Pancreas (tissue), 10 donors: ENCODE results near the gene SEC24A. TPM values are rescaled to one million over a fixed set of nuclear protein-coding genes. Genes with fewer than 3 reads are reported as not detected.
A peak's percentile ranks its signal among the peaks of the same experiment; 100 is the strongest.
"Not testable (repeated sequence)": the region's sequence is repeated elsewhere in the genome, so short reads cannot be mapped to it uniquely, and the experiment has no call there.

Experiments used
- ATAC-seq, 4 donors: fragments of 200-7000 bp; cut with Tn5 transposase; one replicate each; pipeline versions ENCODE4 v1.8.0 to v1.9.1; 2020; ENCODE audit warnings: mild to moderate bottlenecking in 4 of 4, moderate library complexity in 4 of 4
- DNase-seq, 6 donors: peaks; one replicate each; pipeline ENCODE4 v3.0.0-alpha.2; 2020
- FAIRE-seq: peaks from 2 replicates; lab custom pipeline; 2012; peaks lifted over from hg19 to GRCh38; lab: Jason Lieb, UNC
- H3K27ac ChIP-seq, 4 donors: fragments of 200-600 bp; sonication (generic); 1 replicate in 3 of 4; 2 replicates in 1 of 4; pipeline versions ENCODE4 v1.5.0 to v1.8.0; 2020
- H3K27me3 ChIP-seq, 4 donors: fragments of 200-600 bp; one replicate each; pipeline ENCODE4 v1.8.0; 2021
- H3K36me3 ChIP-seq, 3 donors: fragments of 200-600 bp; sonication (generic) in 1 of 3; one replicate each; pipeline versions ENCODE4 v1.5.0 to v1.8.0; 2020 to 2021
- H3K4me1 ChIP-seq, 3 donors: fragments of 200-600 bp; one replicate each; pipeline ENCODE4 v1.8.0; 2021
- H3K4me3 ChIP-seq, 4 donors: fragments of 200-600 bp; sonication (generic) in 2 of 4; one replicate each; pipeline versions ENCODE4 v1.5.0 to v1.8.0; 2020 to 2021
- H3K9me3 ChIP-seq, 4 donors: fragments of 200-600 bp; one replicate each; pipeline ENCODE4 v1.8.0; 2021
- CTCF ChIP-seq, 4 donors: fragments of 200-600 bp; sonication (generic) in 3 of 4; IDR thresholded peaks; one replicate each; pipeline versions ENCODE4 v1.5.0 to v1.8.0; 2021; ENCODE audit warnings: antibody characterized with exemption in 4 of 4
- WGBS, 2 donors: extraction: QIAGEN DNeasy Blood & Tissue Kit; methylation state at CpG; one replicate each; pipeline ENCODE4 v1.1.7; 2013; 5-methylcytosine and 5-hydroxymethylcytosine counted together
- intact Hi-C, 3 donors: fragments of 100-400 bp; cut with DNase I; formaldehyde crosslinking; loops; one replicate each; pipeline versions ENCODE4 v1.11.1 to v1.14.2; 2022
- polyA plus RNA-seq, 2 donors: library from polyadenylated mRNA; stranded (reverse); fragments of 200-250 nt; gene quantifications; one replicate each; pipeline ENCODE4 v1.2.3, GENCODE V29; 2013
- total RNA-seq, 6 donors: library from RNA; stranded (reverse); fragmentation: NEBNext Ultra II Directional in 4 of 6; extraction: Animal tissue kit (Norgen Biotek cat#: 25700) in 4 of 6; gene quantifications; one replicate each; pipeline versions ENCODE4 v1.2.1 to v1.2.4, GENCODE V29; 2021 to 2023
- donor health status: healthy with polysubstance abuse.
- donor health status: DM: no; HTN: no; CAD: no; lungs with moderate emphysema.
- donor health status: DM: no; HTN: no; CAD: no.
- donor health status: control.
- donor health status: control.
- donor health status: Bipolar disorder and iron deficiency.
- donor health status: DM: yes; HTN: yes; CAD: no.
- donor health status: DM: no; HTN: no; CAD: no.
- donor health status: DM: no; HTN: no; CAD: no.
- donor health status: DM: yes; HTN: yes; CAD: no.

SEC24A gene
- total RNA-seq, result 10 to 100 TPM in 4 of 6 donors, 1 to 10 TPM in 2; 9.4 to 18.1 (median 11.5) TPM
- polyA plus RNA-seq, result 1 to 10 TPM; 3.4 to 4.4 TPM

DNA sequence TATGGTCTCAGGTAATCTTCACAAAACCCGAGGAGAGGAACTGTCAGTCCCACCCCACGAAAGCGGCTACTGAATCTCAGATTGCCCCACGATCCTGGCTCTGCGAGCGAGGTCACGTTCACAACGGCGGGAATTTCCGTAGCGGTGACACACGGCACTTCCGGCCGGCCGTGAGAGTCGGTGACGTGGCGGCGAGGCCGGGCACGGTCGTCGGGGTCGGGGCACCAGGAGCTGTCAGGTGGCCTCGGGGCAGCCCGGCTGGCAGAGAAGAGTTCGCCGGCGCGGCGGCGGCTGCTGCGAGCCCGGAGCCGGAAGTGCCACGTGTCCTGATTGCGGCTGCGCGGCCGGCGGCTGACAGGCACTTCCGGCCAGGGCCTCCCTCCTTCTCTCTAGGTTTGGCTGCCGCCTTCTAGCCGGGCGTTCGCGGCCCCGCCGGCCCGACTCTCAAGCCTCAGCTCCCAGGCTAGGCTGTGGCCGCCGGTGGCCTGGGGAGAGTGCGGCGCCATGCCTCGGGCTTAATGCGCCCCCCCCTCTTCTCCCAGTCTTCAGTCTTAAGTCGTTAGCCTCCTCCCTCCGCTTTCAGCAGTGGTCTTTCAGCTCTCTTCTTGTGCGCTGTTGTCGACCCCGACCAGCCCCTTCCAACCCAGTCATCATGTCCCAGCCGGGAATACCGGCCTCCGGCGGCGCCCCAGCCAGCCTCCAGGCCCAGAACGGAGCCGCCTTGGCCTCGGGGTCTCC lies at the start of gene SEC24A:
SEC24A (plus strand) TSS at position 361 of the 738 bp plus-strand sequence; CDS start at position 653, 292 bp downstream.
- DNase-seq (peak; percentile 91 to 97 (median 93)), ATAC-seq (peak; percentile 94 to 97 (median 96)), FAIRE-seq (no peak)
- no peaks in the 10 kb centered on the region for H3K36me3 ChIP-seq
- intact Hi-C loops, result no loop called here
- no peak for TF ChIP-seq CTCF (IDR thresholded peaks at IDR 0.05)
- peak within 1 kb of the TSS; percentile 78 to 95 (median 94) for H3K4me3 ChIP-seq
- H3K4me1 ChIP-seq, result peaks cover 4 to 26% (median 9%) of the 10 kb centered on the region in 3 donors
- no peaks in the 10 kb centered on the region for H3K9me3 ChIP-seq
- peak within 1 kb of the TSS; percentile 82 to 98 (median 93) for H3K27ac ChIP-seq
- WGBS, 2 donors, result 0 to 1% methylated on average over 54 to 69 of the region's 69 CpGs
- no peaks in the 10 kb centered on the region for H3K27me3 ChIP-seq

DNA sequence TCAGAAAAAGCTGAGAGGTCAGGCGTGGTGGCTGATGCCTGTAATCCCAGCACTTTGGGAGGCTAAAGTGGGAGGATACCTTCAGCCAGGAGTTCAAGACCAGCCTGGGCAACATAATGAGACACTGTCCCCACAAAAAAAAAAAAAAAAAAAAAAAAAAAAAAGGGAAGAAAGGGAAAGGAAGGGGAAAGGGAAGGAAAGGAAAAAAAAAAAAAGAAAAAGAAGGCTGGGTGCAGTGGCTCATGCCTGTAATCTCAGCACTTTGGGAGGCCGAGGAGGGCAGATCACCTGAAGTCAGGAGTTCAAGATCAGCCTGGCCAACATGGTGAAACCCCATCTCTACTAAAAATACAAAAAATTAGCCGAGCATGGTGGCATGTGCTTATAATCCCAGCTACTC lies 48.8 kb upstream of the SEC24A start:
- FAIRE-seq, DNase-seq, ATAC-seq, H3K4me1 ChIP-seq, intact Hi-C loops, H3K27ac ChIP-seq, H3K4me3 ChIP-seq, H3K27me3 ChIP-seq, H3K9me3 ChIP-seq: not testable (repeated sequence)
- H3K36me3 ChIP-seq, result peaks cover 3 to 22% (median 7%) of the 10 kb centered on the region in 3 donors
- 92 to 99% methylated on average over 3 of the region's 3 CpGs for WGBS, 2 donors

GRCh38 chr5:134600600-134600999 lies 48.0 kb upstream of the SEC24A start:
- WGBS, 2 donors, result 71 to 83% methylated on average over 3 of the region's 3 CpGs
- ATAC-seq, result no peak
- intact Hi-C loops, result no loop called here
- H3K9me3 ChIP-seq, result no peaks in the 10 kb centered on the region
- no peak for TF ChIP-seq CTCF (IDR thresholded peaks at IDR 0.05)
- H3K4me1 ChIP-seq, result no peaks in the 10 kb centered on the region
- no peak overlapping the region for H3K27ac ChIP-seq
- no peak for FAIRE-seq
- no peak for DNase-seq
- peaks cover 3 to 29% (median 11%) of the 10 kb centered on the region in 3 donors for H3K36me3 ChIP-seq
- H3K27me3 ChIP-seq, result no peaks in the 10 kb centered on the region
- no peak overlapping the region for H3K4me3 ChIP-seq

GRCh38 chr5:134603059-134603458 lies 45.5 kb upstream of the SEC24A start:
- Histone ChIP-seq H3K9me3 (no peaks in the 10 kb centered on the region), H3K27ac (no peak overlapping the region), H3K36me3 (peaks cover 3 to 52% (median 22%) of the 10 kb centered on the region in 3 donors), H3K4me1 (no peaks in the 10 kb centered on the region), H3K4me3 (no peak overlapping the region), H3K27me3 (no peaks in the 10 kb centered on the region)
- no peak for DNase-seq
- intact Hi-C loops, result no loop called here
- no peak for TF ChIP-seq CTCF (IDR thresholded peaks at IDR 0.05)
- ATAC-seq, result no peak
- FAIRE-seq, result no peak
- whole genome bisulfite sequencing, 2 donors, result 48 to 60% methylated on average over 1 of the region's 1 CpG

DNA sequence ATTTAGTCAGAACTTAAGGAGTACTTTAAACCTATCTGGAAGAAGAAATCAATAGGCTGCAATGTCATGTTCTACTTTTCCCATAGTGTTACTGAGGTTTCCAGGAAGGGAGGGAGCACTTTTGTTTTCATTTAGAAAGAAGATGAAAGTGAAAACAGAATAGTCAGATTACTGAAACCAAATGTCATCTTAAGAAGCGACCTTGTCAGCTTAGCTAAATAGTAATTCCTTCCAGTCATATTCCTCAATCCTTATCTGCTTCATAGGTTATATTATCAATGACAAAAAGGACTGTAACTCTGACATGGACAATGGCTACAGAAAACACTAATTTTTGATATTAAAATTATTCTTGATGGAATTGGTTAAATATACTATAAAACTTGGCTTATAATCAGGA lies 43.7 kb upstream of the SEC24A start:
- ATAC-seq, result peak in 1 of 4 donors; percentile 36
- TF ChIP-seq CTCF (IDR thresholded peaks at IDR 0.05), result no peak
- H3K9me3 ChIP-seq, result no peaks in the 10 kb centered on the region
- no peak overlapping the region for H3K27ac ChIP-seq
- intact Hi-C loops, result no loop called here
- no peak for FAIRE-seq
- H3K27me3 ChIP-seq, result no peaks in the 10 kb centered on the region
- 46 to 50% methylated on average over 1 of the region's 1 CpG for WGBS, 2 donors
- H3K36me3 ChIP-seq, result peaks cover 7 to 61% (median 34%) of the 10 kb centered on the region in 3 donors
- DNase-seq, result no peak
- H3K4me1 ChIP-seq, result peaks cover 5 to 7% (median 5%) of the 10 kb centered on the region in 3 donors
- no peak overlapping the region for H3K4me3 ChIP-seq
